Stimulated activated CD4-positive, alpha-beta T cell treated with anti-CD3 and anti-CD28 coated beads, TNF-alpha, amount 100 ng/mL, for 48 hours (primary cell): ENCODE measurements around the gene TMEM187.
"Not testable (repeated sequence)": the region's sequence is repeated elsewhere in the genome, so short reads cannot be mapped to it uniquely, and the experiment has no call there.

Experiments
- DNase-seq, 3 donors: peaks; one replicate each; pipeline ENCODE4 v3.0.0-alpha.2; 2020; ENCODE audit warnings: low read depth in 3 of 3

TMEM187 gene

DNA sequence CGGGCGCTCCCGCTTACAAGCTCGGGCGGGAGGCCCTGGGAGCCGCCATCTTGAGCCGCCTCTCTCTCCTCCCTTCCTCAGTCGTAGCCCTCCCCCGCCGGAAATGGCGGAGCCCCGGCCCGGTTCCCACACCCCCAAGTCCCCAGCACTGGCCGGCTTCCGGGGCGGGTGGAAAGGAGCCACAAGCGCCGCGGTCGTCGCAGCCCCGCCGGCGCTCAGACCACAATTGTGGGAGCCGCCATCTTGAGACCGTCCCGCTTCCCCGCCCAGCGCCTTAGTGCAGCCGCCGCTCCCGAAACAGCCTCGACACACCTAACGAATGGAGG, 1.5 kb upstream of the TMEM187 start:
- peak; percentile 61 to 87 (median 79) for DNase-seq

DNA sequence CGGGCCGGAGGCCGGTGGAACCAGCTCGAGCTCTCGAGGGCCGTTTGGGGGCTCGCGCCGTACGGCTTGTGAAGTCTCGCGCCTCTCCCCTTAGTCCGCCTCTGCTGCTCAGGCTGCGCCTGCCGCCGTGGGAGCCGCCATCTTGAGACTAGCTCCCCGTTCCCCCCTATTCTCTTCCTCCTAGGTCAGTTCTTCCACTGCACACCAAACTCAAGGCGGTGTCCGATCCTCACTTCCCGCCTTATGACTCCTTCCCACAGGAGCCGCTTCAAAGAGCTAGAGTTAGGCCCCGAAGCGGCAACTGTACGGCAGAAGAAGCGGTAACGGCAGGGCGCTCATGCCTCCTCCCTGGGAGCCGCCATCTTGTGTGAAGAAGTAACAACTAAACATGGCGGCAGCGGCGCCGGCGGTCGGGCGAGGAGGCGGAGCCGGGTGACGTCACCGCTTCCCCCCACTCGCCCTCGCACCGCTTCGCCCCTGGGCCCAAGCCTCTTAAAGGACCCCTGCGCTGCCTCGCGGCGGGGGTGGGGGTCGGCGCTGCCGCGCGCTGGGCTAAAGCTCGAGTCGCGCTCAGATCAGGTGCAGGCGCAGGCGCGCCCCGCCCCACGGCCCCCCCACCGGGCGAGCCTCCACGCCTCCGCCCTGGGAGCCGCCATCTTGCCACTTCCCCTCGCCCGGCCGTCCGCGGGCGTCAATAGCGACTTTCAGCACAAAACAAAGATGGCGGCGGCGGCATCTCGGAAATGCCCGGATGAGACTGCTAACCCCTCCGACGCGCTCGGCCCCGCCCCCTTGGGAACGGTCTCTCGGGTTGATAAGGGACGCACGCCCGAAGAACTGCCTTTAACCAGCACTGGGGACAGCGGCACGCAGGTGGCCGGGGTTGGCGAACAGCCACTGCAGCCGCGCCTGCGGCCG, 845 bp upstream of the TMEM187 start, which contains the start of gene HCFC1:
Gene HCFC1 (minus strand): TSS at position 369 of the 918 bp plus-strand sequence. CDS start 978 bp downstream, outside the sequence.
- peak; percentile 70 to 89 (median 84) for DNase-seq

DNA sequence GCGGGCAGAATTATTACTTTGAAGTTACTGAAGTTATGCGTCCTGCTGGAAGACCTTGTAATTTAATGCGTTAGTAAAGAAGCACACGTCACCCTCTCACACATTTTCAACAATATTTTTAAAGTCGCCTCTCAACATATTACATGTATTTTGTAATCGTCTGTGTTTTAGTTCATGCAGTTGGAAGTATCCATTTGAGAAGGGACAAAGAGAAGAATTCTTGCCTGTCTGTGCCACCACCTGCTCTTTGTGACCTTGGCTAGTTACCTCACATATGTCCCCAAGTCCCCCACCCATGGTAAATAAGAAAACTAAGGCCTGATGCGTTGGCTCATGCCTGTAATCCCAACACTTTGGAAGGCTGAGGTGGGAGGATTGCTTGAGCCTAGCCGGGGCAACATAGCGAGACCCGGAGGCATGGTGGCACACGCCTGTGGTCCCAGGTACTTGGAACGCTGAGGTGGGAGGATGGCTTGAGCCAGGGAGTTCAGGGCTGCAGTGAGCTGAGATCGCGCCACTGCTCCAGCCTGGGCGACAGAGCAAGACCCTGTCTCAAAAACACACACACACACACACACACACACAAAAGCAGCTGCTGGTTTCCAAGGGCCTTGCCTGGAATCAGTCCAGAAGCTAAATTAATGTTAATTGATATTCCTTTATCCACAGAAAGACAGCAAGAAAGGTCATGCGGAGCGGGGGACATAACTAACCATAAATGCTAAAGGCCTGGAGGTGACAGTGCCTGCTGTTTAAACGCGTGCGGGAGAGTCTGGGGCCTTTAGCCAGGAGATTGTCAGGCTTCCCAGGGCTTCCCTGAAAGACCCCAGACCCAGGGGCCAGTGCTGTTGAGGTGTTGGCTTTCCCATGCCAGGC, 811 bp downstream of the TMEM187 start:
- no peak for DNase-seq

DNA sequence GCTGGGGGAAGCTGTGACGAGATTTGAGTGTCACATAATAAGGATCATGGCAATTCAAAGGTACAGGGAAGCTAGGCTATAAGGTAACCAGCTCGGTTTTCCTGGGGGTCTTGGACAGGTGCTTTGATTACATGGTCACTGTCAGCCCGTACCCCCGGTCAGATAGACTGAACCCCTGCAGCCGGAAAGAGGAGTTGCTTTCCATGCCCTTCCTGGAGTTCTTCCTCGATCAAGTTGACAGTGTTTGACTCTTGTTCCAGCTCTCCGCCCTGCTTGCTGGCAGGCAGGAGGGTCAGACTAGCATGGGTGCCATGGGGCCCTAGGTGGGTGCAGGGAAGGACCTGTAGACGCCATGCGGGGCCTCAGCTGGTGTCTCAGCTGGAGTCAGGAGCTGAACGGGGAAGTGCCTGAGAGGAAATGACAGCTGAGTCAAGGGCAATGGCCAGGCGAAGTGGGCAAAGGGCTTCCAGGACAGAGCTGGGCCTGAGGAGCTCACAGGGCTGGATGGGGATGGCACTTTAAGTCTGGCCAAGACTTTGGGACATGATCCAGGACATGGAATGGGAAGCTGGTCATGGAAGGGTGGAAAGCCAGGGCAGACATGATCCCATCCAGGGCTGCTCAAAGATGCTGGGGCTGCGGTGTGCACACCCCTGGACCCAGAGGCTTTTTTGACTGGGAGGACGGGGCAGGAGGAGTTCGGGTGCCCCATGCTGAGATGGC, 1.6 kb downstream of the TMEM187 start:
- DNase-seq = no peak

DNA sequence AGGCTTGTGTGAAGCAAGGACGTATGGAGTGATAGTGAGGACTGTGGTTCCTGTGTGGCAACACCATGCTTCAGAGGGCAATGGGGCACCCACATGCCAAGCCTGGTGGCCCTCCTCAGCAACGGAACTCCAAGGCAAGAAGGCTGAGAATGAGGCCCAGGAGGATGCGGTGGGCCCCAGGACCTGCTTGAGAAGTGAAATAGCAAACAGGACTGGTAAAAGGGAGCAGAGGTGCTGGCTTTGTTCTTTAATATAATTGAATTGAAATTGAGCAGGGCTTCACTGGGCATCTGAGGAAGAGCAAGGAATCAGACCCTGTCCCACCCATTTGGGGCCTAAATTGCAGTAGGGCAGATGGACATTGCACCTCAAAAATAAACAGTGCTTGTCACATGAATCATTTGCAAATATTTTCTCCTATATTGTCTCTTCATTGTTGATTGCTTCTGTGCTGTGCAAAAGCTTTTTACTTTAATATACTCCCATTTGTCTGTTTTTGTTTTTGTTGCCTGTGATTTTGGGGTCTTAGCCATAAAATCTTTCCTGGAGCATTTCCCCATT, 2.3 kb downstream of the TMEM187 start:
- DNase-seq = no peak

DNA sequence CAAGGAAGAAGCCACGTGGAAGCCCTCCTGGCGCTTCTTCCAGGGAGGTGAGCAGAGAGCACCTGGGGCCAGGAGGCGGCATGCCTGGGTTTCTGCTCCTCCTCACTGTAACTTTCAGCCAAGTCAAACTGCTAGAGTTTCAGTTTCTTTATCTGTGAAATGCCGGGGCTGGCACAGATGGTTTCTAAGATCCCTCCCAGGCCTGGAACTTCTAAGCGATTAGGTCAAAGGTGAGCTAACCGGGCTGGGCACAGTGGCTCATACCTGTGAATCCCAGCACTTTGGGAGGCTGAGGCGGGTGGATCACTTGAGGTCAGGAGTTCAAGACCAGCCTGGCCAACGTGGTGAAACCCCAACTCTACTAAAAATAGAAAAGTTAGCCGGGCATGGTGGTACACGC, 7.8 kb downstream of the TMEM187 start:
- DNase-seq = not testable (repeated sequence)

DNA sequence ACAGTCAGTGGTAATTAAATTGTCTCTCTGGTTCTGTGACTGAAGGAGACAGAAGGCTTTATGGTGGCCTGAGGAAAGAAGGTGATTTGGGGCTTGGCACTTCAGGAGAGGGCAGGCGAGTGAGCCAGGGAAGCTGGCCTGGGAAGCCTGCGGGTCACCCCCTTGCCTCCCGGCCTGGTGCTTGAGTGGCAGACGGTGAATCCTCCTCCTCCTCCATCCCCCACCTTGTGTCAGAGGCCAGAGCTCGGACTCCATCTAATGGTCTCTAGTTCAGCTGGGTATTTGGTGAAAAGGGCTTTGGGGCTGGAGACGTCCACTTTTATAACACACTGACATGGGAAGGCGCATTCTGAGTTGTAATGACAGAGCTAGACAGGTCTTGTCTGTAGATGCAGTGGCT, 8.7 kb downstream of the TMEM187 start:
- DNase-seq = no peak

DNA sequence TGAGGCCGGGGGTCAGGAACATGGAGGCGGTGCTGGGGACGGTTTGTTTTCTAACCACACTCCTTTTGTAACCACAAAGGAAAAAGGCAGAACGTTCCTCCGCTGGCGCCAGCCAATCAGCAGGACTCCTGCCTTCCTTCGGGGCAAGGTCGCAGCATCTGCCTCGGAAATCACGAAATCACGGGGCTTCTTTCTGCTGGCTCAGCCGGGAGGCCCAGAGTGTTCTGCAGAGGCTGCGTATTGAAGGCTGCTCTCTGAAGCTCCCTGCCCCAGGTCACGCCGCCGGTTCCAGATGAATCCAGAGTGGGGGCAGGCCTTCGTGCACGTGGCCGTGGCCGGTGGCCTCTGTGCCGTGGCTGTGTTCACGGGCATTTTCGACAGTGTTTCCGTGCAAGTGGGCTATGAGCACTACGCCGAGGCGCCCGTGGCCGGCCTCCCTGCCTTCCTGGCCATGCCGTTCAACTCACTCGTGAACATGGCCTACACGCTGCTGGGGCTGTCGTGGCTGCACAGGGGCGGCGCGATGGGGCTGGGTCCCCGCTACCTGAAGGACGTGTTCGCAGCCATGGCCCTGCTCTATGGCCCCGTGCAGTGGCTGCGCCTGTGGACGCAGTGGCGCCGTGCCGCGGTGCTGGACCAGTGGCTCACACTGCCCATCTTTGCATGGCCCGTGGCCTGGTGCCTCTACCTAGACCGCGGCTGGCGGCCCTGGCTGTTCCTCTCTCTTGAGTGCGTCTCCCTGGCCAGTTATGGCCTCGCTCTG, 9.4 kb downstream of the TMEM187 start:
- peak in 2 of 3 donors; percentile 47 to 64 for DNase-seq

DNA sequence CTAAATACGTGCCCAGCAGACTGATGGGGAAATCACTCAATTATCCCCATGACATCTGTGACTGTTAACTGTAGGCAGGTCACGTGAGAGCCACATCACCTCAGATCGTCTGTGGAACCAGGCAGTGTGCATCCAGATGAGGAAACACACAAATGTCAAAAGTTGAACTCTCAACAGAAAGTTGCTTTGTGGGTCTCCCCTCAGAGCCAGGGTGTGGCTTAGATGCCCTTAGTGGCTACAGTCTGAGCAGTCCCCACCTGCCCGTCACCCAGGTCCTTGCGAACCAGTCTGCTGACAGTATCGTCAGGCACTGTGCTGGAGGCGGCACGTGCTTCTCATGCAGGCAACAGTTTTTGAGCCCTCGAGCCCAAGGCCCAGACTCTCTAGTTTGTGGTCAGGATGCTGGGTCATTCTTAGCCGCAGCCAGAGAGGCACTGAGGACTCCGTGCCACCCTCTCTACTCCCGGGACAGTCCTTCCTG, 10.8 kb downstream of the TMEM187 start:
- no peak for DNase-seq

DNA sequence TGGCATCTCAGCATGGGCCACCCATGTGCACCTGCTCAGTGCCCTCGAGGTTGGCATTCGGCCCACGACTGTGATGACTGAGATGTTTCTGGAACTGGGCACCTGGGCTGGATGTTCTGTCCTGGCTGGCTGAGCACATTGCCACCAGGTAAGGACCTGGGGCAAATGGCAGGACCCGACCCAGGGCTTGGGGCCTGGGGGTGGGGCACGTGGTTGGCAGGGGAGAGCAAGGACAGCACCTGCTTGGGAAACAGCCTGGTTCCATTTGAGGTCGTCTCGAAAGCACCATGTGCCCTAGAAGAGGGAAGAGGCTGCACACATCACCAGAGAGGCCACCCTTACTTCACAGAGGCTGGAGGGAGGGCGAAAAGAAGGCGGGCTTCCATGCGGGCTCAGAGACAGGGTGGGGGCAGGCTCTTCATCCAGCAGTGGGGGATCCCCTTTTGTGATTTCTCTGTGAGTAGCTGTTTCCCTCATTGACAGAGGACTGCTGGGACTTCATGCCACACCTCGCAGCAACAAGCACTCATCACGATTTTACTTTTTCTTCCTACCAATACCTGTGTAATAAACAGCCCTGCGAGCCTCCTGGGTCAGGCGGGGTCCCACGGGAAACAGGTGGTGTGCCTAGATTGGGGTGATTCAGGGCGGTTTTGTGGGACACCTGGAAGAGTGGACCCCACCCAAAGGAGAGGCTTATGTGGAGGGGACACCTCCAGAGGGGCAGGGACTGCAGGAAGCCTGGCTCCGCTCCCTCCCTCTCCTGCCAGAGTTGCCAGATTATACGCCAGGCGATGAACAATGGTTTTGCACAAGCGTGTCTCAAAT, 12.0 kb downstream of the TMEM187 start:
- peak in 1 of 3 donors; percentile 52 for DNase-seq

DNA sequence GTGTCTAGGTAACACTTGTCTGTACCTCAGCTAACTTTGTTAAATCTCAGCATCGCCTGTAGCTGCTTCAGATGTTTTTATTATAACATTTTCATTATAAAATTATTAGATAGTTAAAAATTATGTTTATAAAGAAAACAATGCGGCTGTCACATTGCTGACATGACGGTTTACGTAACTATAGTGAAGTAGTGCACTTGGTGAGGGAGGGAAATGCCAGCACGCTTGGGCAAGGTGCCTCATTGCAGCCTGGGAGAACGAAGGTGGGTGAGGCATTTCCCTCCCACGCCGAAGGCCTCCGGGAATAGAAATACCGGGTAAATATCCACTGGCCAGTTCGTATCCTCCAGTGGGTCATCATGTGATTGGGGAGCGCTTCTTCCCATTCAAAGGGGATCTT, 15.9 kb downstream of the TMEM187 start:
- DNase-seq = no peak

DNA sequence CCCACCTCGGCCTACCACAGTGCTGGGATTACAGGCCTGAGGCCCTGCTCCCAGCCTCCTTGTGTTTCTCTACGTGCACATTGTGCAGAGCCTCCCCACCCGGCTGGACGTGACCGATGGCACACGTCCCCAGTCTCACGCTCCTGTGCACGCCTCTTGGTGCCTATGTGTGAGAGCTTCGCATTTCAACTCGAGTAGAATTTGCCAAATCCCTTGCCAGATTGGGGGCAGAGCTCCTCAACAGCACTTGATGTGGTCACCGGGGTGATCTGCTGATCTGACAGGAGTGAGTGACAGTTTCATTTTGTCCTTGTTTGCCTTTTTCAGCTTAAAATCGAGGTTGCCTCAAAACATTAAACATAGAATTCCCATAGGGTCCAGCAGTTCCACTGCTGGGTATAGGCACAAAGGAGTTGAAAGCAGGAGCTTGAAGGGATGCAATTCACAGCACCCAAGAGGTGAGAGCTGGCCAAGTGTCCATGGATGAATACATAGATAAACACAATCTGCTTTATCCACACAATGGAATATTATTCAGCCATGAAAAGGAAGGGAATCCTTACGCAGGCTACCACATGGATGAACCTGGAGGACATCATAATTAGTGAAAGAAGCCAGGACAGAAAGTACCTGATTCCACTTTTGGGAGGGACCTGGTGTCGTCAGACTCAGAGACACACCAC, 17.6 kb downstream of the TMEM187 start:
- no peak for DNase-seq

DNA sequence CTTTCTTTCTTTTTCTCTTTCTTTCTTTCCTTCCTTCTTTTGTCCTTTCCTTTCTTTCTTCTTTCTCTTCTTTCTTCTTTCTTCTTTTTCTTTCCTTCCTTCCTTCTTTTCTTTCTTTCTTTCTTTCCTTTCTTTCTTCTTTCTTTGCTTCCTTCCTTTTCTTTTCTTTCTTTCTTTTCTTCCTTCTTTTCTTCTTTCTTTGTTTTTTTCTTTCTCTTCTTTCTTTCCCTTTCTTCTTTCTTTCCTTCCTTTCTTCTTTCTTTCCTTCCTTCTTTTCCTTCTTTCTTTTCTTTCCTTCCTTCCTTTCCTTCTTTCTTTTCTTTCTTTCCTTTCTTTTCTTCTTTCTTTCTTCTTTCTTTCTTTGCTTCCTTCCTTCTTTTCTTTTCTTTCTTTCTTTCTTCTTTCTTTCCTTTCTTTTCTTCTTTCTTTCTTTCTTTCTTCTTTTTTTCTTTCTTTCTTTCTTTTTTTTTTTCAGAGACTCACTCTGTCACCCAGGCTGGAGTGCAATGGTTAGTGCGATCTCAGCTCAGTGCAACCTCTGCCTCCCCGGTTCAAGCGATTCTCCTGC, 18.5 kb downstream of the TMEM187 start:
- DNase-seq = no peak

DNA sequence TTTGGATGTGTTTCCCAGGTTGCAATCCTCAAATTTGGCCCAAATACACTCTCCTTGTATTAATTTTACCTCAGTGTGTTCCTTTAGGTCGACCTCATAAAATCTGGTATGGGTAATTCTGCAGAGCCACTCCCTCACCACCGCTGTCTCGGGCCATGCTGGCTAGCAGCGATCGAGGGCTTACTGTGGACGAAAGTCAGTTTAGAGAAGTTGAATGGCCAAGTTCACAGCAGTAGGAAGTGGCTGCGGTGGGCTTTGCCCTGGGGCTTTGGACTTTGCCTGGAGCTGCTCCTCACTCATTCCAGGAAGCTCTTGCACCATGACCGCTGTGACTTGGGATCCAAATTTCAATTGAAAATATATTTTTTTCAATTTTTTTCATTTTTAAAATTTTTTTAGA, 19.6 kb downstream of the TMEM187 start:
- no peak for DNase-seq

DNA sequence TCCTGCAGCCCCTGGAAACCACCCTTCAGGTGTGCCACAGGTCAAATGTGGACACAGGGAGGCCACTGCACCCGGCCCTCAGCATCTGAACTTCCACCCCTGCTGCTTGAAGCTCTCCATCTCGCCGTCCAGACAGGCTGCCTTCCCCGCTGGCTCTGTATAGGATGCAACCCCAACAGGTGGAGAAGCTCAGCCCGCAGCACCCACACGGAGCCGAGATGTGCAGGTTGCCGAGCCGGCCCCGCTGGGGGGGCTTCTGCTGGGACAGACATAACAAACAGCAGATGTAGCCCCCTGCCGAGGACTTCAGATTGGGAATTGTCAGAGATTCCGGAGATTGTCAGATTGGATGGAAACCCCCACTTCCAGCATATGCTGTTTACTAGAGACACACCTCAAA, 20.5 kb downstream of the TMEM187 start:
- no peak for DNase-seq

DNA sequence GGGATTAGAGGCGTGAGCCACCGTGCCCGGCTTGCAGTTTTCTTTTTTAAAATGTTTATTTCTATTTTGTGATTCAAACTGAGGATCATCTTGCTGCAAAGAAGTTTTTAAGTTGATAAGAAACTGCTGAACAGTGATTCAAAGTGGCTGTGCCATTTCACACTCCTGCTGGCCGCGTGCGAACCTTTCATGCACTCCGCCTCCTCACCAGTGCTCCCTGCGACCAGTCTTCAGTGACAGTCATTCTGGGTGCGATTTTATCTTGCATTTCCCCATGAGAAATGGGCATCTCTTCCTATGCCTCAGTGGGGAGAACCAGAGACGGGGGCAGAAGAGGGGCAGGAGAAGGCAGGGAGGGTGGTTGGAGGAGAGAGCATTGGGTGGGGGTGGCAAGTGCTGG, 21.4 kb downstream of the TMEM187 start:
- DNase-seq = no peak

DNA sequence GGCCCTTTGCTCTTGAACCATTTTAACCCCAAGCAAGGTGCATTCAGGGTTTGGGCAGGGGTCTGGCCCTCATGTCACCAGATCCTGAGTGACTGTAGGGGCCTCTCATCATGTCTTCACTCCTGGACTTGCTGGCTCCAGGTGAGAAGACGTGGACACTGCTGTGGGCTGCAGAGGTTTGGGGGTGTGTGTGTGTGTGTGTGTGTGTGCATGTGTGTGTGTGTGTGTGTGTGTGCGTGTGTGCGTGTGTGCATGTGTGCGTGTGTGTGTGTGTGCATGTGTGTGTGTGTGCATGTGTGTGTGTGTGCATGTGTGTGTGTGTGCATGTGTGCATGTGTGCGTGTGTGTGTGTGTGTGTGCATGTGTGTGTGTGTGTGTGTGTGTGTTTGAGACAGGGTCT, 21.8 kb downstream of the TMEM187 start:
- DNase-seq = not testable (repeated sequence)

DNA sequence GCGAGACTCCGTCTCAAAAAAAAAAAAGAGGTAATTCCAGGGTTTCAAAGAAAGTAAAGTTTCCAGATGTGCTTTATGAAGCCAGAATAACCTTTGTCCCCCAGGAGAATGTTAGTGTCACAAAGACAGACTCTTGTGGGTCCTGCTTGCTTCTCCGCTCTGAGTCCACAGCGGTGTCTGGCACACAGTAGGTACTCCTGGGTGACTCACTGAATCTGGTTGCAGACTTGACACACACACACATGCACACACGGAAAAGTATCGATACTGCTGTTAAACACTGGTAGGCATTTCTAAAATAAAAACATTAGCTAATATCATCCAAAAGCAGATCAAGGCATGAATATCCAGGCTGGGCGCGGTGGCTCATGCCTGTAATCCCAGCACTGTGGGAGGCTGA, 22.9 kb downstream of the TMEM187 start:
- no peak for DNase-seq
